Stimulated activated CD8-positive, alpha-beta memory T cell treated with anti-CD3 and anti-CD28 coated beads, Interleukin-4, amount 100 ng/mL, for 4 hours (primary cell): ENCODE data around the gene MDGA2.
"Not testable (repeated sequence)": the region's sequence is repeated elsewhere in the genome, so short reads cannot be mapped to it uniquely, and the experiment has no call there.

Experiments used
- DNase-seq, 2 donors: peaks; one replicate each; pipeline ENCODE4 v3.0.0-alpha.2; 2020; ENCODE audit warnings: low read depth in 2 of 2, low spot score in 1 of 2

The MDGA2 gene

GRCh38 chr14:46985529-46986380 lies 689.6 kb downstream of the MDGA2 start:
- DNase-seq = no peak

- no peak for DNase-seq
These were observed 702.1 kb downstream of the MDGA2 start for GRCh38 chr14:46973295-46973694.

- DNase-seq = no peak
These were observed 711.0 kb downstream of the MDGA2 start for GRCh38 chr14:46964378-46964777.

- DNase-seq = no peak
These were observed 724.3 kb downstream of the MDGA2 start for GRCh38 chr14:46951103-46951502.

GRCh38 chr14:46940611-46941010 lies 734.8 kb downstream of the MDGA2 start:
- DNase-seq = no peak

- no peak for DNase-seq
These were observed 754.9 kb downstream of the MDGA2 start for GRCh38 chr14:46920542-46920941.

GRCh38 chr14:46915539-46915938 lies 759.9 kb downstream of the MDGA2 start:
- not testable (repeated sequence) for DNase-seq

GRCh38 chr14:46902837-46903236 lies 772.6 kb downstream of the MDGA2 start:
- no peak for DNase-seq

- DNase-seq = no peak
These were observed 780.9 kb downstream of the MDGA2 start for GRCh38 chr14:46894476-46894875.

- no peak for DNase-seq
These were observed 788.3 kb downstream of the MDGA2 start for GRCh38 chr14:46887144-46887543.

GRCh38 chr14:46885566-46885965 lies 789.8 kb downstream of the MDGA2 start:
- DNase-seq = no peak

GRCh38 chr14:46861753-46862152 lies 813.7 kb downstream of the MDGA2 start:
- no peak for DNase-seq

GRCh38 chr14:46840944-46841720 lies 834.3 kb downstream of the MDGA2 start:
- DNase-seq = no peak

GRCh38 chr14:46820291-46820690 lies 855.1 kb downstream of the MDGA2 start:
- no peak for DNase-seq

- no peak for DNase-seq
These were observed 856.3 kb downstream of the MDGA2 start for GRCh38 chr14:46819117-46819516.

GRCh38 chr14:46818147-46818546 lies 857.3 kb downstream of the MDGA2 start:
- no peak for DNase-seq

GRCh38 chr14:46793144-46793543 lies 882.3 kb downstream of the MDGA2 start:
- DNase-seq = no peak
